ENCODE results near the gene TNXB.

DNA sequence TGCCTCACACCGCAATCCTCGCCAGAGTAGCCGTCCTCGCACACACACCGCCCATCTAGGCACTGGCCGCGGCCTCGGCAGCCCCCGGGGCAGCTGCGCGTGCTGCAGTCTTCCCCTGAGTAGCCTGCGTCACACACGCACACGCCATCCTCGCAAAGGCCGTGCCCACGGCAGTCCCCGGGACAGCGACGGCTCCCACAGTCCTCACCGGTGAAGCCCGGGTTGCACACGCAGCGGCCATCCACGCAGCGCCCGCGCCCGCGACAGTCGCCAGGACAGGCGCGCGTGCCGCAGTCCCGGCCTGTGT, 13.1 kb downstream of the TNXB start:
- TF ChIP-seq, protein P1, sequence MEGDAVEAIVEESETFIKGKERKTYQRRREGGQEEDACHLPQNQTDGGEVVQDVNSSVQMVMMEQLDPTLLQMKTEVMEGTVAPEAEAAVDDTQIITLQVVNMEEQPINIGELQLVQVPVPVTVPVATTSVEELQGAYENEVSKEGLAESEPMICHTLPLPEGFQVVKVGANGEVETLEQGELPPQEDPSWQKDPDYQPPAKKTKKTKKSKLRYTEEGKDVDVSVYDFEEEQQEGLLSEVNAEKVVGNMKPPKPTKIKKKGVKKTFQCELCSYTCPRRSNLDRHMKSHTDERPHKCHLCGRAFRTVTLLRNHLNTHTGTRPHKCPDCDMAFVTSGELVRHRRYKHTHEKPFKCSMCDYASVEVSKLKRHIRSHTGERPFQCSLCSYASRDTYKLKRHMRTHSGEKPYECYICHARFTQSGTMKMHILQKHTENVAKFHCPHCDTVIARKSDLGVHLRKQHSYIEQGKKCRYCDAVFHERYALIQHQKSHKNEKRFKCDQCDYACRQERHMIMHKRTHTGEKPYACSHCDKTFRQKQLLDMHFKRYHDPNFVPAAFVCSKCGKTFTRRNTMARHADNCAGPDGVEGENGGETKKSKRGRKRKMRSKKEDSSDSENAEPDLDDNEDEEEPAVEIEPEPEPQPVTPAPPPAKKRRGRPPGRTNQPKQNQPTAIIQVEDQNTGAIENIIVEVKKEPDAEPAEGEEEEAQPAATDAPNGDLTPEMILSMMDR (conservative IDR thresholded peaks at IDR 0.05; ENCODE audit: low read length): no peak
- no peak for TF ChIP-seq EZH2phosphoT487 (IDR thresholded peaks at IDR 0.05; ENCODE audit: borderline replicate concordance)
